Progenitor cell of endocrine pancreas (in vitro differentiated cells): ENCODE results near the gene UBE2L5. TPM values are rescaled to one million over a fixed set of nuclear protein-coding genes. Genes with fewer than 3 reads are reported as not detected.

ENCODE experiments used
- DNase-seq: peaks from one replicate; pipeline ENCODE4 v3.0.0; 2021; ENCODE audit warnings: low spot score; ENCODE audit not compliant: unreplicated experiment
- H3K27ac Mint-ChIP-seq: 2 replicates; pipeline ENCODE4 v1.8.0; 2021; ENCODE audit warnings: mild to moderate bottlenecking, moderate library complexity, mixed read lengths
- H3K27me3 Mint-ChIP-seq: 2 replicates; pipeline ENCODE4 v1.8.0; 2021; ENCODE audit warnings: mixed read lengths
- H3K36me3 Mint-ChIP-seq: 2 replicates; pipeline ENCODE4 v1.8.0; 2022; ENCODE audit warnings: mixed read lengths; ENCODE audit not compliant: insufficient read depth
- H3K4me1 Mint-ChIP-seq: 2 replicates; pipeline ENCODE4 v1.8.0; 2021; ENCODE audit warnings: low read depth, mixed read lengths
- H3K4me3 Mint-ChIP-seq: 2 replicates; pipeline ENCODE4 v1.8.0; 2021; ENCODE audit warnings: low read depth, mild to moderate bottlenecking, moderate library complexity, mixed read lengths
- H3K9me3 Mint-ChIP-seq: 2 replicates; pipeline ENCODE4 v1.8.0; 2021; ENCODE audit warnings: low read depth, mixed read lengths
- CTCF ChIP-seq: fragments of 200-600 bp; sonication (generic); IDR thresholded peaks from one replicate; pipeline ENCODE4 v1.5.0; 2021; ENCODE audit warnings: antibody characterized with exemption, mild to moderate bottlenecking; ENCODE audit not compliant: unreplicated experiment
- total RNA-seq: library from RNA; stranded (reverse); gene quantifications from 2 replicates; pipeline ENCODE4 v1.2.1, GENCODE V29; 2021

UBE2L5 gene
- total RNA-seq, 1 donor from 2014 or later: not detected

DNA sequence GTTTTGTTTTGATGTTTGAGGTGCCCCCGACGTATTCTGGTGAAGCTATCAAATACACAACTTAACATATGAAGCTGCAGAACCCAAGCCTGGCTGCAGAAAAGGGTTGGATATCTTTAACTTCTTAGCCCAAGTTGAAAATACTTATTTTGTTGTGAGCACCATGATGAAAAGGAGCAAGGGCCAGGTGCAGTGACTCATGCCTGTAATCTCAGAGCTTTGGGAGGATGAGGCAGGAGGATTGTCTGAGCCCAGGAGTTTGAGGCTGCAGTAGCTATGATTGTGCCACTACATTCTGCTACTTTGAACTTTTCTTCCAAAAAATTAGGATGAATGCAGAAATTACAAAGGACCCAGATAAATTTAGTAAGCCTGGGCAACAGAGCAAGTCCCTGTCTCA, 44.1 kb upstream of the UBE2L5 start:
- DNase-seq: no peak
- Mint-ChIP-seq H3K27me3 (peaks cover 5% of the 10 kb centered on the region), H3K4me1 (peaks cover 5% of the 10 kb centered on the region), H3K27ac (no peak overlapping the region), H3K9me3 (no peaks in the 10 kb centered on the region), H3K36me3 (no peaks in the 10 kb centered on the region), H3K4me3 (no peak overlapping the region)
- TF ChIP-seq CTCF: no peak

DNA sequence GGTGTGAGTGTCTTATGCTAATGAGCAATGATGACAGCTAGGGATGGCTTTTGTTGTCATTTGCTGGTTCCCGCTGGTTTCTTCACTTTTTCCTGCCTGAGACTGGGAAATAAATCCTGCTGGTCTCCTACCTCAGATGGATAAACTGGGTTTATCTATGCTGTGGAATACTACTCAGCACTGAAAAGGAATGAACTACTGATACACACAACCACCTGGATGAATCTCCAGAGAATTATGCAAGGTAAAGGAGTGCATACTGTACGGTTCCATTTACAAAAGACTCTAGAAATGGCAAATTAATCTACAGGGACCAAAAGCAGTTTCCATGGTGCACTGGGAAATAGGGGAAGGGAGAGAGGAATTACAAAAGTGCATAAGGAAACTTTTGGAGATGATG, 41.2 kb upstream of the UBE2L5 start:
- H3K27me3 Mint-ChIP-seq: peaks cover 2% of the 10 kb centered on the region
- no peak for TF ChIP-seq CTCF
- no peaks in the 10 kb centered on the region for H3K36me3 Mint-ChIP-seq
- H3K4me1 Mint-ChIP-seq: peaks cover 4% of the 10 kb centered on the region
- H3K4me3 Mint-ChIP-seq: no peak overlapping the region
- no peaks in the 10 kb centered on the region for H3K9me3 Mint-ChIP-seq
- no peak overlapping the region for H3K27ac Mint-ChIP-seq
- DNase-seq: no peak

- H3K27me3 Mint-ChIP-seq: peaks cover 3% of the 10 kb centered on the region
- DNase-seq: no peak
- H3K4me1 Mint-ChIP-seq: peaks cover 4% of the 10 kb centered on the region
- H3K36me3 Mint-ChIP-seq: no peaks in the 10 kb centered on the region
- no peak for TF ChIP-seq CTCF
- H3K9me3 Mint-ChIP-seq: no peaks in the 10 kb centered on the region
- no peak overlapping the region for H3K27ac Mint-ChIP-seq
- no peak overlapping the region for H3K4me3 Mint-ChIP-seq
Measured at GRCh38 chr13:30382836-30383525, 39.3 kb upstream of the UBE2L5 start.

GRCh38 chr13:30388406-30389283, 33.6 kb upstream of the UBE2L5 start:
- Mint-ChIP-seq H3K27me3 (peaks cover 20% of the 10 kb centered on the region), H3K4me1 (no peaks in the 10 kb centered on the region), H3K4me3 (no peak overlapping the region), H3K9me3 (no peaks in the 10 kb centered on the region), H3K27ac (no peak overlapping the region), H3K36me3 (no peaks in the 10 kb centered on the region)
- no peak for DNase-seq
- no peak for TF ChIP-seq CTCF

DNA sequence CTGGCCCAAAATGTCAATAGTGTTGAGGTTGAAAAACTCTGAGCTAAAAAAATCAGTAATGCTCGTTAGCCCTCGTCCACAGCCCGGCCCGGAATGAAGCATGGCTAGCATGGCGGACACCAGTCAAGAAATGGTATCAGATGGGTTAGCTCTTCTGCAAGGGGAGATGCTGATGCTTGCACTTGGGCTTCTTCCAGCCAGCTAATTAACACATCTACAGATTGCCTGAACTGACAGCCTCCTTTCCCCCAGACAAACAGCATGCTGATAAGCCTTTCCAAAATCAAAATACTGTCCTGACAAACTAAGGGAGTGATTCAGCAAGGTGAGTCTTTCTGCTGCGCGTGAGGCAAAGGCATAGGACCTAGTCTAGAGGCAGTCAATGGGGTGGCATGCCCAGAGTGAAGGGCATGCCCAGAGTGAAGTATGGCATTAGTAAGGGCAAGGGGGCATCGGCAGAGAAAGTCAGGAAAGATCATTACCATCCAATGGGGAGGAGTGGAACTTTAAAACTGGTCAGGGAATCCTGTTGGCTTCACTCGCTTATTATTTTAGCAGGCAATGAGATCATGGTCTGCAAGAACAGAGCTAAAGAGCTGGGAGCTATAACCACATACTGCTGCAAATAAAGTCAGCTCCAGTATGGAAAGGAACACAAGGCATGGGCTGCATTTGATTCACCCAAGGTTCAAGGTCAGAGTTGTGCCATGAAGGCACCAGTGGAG, 30.2 kb upstream of the UBE2L5 start:
- Mint-ChIP-seq H3K27ac (no peak overlapping the region), H3K27me3 (peaks cover 17% of the 10 kb centered on the region), H3K9me3 (no peaks in the 10 kb centered on the region), H3K4me1 (peaks cover 12% of the 10 kb centered on the region), H3K36me3 (no peaks in the 10 kb centered on the region), H3K4me3 (no peak overlapping the region)
- TF ChIP-seq CTCF: no peak
- no peak for DNase-seq
